HG03457 (cell line): Measurements from ENCODE around the gene ARHGEF3.

Source experiments
- ATAC-seq: cut with Tn5 transposase; IDR thresholded peaks from one replicate; pipeline ENCODE4 v1.9.1; 2021; ENCODE audit warnings: moderate number of reproducible peaks; ENCODE audit not compliant: unreplicated experiment

Gene ARHGEF3

DNA sequence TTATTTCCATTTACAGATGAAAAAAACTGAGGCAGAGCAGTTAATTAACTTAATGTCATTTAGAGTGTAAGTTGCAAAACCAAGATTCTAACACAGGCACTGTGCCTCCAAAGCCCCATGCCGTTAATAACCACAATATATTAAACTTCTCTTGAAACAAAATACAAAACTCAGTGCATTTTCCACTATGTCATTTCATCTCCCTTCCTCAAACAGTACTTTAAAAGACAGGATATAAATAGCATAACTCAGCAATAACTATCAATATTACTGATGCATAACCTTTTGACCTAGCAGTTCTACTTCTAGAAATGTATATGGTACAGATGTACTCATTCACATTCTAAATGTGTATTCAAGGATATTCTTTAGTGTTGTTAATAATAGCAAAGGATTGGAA is 113.6 kb downstream of the ARHGEF3 start:
- ATAC-seq: no peak

DNA sequence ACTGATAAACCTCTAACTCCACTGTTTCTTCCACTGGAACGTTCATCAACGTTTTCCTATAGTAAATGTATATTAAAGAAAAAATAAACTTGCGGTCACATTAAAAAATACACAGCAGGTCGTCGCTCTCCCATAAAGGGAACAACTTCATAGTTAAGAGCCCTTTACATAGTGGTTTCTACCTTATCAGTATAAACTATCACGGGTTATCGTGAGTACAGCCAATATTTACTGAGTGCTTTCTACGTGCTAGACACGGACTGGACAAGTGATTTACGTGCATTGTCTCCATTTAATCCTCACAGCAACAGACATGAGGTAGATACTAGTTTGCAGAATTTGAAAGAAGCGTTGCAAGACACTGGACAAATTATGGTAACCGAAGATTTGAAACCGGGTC is 117.7 kb downstream of the ARHGEF3 start:
- no peak for ATAC-seq

DNA sequence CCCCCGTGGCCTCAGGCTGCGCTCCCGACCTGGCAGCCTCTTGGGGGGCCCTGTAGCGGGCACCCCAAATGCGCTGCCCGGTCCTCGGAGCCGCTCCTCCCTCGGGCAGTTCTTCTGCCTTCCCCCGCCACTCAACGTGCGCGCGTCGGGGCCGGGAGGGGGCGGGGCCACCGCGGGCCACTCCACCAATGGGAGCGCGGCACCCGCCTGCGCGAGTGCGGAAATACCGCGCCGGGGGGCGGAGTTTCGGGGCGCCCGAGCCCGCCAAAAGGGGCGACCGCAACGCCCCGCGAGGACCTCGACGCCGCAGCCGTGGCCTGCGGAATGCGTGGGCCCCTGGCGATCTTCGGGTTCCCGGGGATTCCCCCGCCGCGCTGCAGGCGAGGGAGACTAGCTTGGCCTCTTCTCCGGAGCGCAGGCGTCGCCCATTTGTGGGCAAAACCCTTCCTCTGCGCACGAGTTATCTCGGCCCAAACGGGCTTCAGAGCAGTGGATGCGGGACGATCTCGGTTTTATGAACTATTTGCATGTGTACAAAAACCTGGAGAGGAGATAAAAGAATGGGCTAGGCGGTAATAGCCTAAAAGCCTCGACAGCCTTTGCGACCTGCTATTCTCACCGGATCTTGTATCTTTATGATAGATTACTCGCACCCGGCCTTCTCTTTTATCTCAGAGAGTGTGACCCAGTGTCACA is 118.5 kb downstream of the ARHGEF3 start, which contains the start of gene TASOR:
TSS of gene TASOR (minus strand) at position 144 of the 696 bp plus-strand sequence. CDS start 259 bp downstream, outside the sequence.
- ATAC-seq: peak; percentile 61

DNA sequence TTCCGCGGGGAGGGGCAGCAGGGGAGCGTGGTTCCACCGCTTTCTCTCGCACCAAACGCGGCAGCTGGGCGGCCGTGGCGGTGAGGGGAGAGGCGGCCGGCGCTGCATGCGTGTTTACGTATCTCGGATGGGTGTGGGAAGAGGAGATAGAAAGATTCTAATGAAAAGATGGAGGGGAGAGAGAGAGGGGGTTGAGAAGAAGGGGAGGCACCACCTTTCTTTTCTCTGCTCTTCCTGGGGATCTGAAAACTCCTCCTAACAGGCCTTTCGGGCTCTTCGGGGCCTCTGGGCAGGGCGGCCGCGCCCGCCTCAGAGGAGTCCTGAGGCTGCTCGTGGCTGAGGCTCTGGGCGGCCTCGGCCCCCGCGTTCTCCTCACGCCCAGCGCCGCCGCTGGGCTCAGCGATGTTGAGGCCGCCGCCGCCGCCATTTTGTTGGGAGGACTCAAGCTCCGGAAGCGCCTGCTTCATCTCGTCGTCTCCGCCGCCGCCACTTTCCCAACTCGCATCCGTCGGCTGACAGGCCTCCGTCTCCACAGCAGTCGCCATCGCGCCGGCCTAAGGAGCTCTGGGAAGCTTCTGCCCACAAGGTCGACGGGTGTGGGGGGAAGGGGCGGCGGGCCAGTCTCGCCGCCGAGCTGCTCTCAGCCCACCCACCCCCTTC is 119.2 kb downstream of the ARHGEF3 start:
- ATAC-seq: peak; percentile 50

DNA sequence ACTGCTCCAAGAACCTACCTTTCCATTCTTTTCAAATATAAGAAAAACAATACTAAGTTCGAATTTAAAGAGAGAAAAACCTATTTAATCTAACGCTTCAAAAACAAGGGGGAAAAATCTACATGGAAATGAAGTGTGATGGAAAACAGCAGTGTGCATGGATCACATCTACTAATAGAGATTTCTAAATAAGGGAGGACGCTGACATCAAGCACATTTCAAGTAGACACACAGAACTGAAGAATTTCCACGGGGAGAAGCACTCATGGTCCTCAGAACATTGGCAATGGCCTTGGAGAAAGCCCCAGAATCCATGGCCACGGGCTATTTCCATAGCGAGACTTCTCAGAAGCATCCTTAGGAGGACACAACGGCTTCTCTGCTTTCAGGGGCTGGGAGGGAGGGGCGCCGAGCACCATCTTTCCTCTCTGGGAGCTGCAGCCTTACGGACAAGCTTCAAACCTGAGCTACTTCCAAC is 119.7 kb downstream of the ARHGEF3 start:
- no peak for ATAC-seq

DNA sequence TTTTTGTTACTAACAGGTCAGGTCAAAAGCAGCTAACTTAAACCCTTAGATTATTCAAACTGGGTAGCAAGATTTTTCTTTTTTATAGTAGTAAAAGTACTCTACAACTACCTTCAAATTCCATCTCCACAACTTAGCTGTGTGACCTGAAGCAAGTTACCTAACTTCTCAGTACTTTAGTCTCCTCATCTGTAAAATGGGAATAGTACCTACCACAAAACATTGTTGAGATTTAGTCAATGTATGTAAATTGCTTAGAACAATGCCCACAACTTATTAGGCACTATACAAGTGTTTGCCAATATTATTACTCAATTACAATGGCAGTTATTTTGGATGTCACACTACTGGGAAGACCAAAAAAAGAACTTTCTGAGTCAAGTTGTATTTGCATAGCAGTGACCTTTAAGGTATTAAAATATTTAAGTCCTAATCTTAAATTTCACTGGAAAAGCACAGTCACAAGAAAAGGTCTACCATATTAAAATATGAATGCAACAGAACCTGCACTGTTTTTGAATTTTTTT is 121.6 kb downstream of the ARHGEF3 start:
- ATAC-seq: no peak
